Caki2 (cell line): ENCODE data around the gene RHOT2. TPM values are rescaled to one million over a fixed set of nuclear protein-coding genes. Genes with fewer than 3 reads are reported as not detected.

ENCODE experiments used
- DNase-seq: peaks from one replicate; pipeline ENCODE4 v3.0.0-alpha.2; 2015; ENCODE audit warnings: low read depth
- in situ Hi-C: cut with HindIII; loops from 2 replicates; pipeline ENCODE4 v1.10.0; 2016; ENCODE audit warnings: low sequenced_read_pairs, low pct_unique_long_range_greater_than_20kb, mixed read lengths
- total RNA-seq: library from RNA; depleted of rRNA; stranded (reverse); fragments of >200 nt; shearing (Covaris generic); gene quantifications from 2 replicates; pipeline ENCODE4 v1.2.3, GENCODE V29; 2014; ENCODE audit warnings: low replicate concordance

RHOT2 gene
- total RNA-seq, 1 experiment from 2014 or later, result 99.0 TPM

DNA sequence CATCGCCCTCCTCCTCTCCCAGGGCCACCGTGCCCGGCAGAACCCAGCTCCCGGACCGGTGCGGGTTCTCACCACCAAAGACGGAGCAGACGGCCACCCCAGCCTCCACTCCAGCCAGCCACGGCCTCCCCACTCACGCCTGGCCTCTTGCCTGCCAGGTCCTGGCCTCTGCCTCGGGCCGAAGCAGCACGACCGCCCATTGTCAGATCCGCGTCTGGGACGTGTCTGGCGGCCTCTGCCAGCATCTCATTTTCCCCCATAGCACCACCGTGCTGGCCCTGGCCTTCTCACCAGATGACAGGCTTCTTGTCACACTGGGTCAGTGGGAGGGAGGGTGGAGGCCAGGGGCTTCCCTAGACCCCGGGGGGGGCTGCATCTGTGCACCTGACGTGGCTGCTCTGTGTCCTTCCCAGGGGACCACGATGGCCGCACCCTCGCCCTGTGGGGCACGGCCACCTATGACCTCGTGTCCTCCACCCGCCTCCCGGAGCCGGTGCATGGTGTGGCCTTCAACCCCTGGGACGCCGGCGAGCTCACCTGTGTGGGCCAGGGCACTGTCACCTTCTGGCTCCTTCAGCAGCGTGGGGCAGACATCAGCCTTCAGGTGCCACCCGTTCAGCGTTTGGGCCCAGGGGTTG is 6.6 kb upstream of the RHOT2 start:
- DNase-seq, result no peak
- in situ Hi-C loops, result no loop called here

DNA sequence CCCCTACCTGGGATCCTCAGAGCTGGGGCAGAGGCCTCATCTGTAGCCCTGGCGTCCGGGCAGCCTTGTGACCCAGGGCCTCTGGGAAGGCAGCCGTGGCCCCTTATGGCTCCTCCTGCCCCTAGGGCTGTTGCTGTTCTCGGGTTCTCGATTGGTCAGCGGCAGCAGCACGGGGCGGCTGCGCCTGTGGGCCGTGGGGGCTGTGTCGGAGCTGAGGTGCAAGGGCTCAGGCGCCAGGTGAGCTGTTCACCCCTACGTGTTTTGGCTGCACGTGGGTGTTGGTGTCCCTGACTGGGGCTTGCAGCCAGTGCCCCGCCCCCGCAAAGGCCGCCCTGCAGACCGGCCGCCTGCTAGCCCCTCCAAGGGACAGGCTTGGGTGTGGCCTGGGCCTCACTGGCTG is 5.8 kb upstream of the RHOT2 start:
- DNase-seq, result no peak
- in situ Hi-C loops, result no loop called here

DNA sequence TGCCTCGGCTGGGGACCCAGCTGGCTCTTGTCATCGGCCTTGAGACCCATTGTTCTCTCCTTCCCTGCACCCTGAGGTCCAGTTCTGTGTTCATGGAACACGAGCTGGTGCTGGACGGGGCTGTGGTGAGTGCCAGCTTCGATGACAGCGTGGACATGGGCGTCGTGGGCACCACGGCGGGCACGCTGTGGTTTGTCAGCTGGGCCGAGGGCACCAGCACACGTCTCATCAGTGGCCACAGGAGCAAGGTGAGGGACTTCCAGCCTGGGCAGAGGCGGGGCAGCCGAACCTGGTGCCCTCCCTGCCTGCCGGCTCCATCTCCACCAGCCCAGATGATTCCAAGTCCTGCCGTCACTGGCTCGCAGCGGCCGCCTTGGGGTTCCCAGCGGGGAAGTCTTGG is 5.3 kb upstream of the RHOT2 start:
- in situ Hi-C loops, result no loop called here
- DNase-seq, result no peak

DNA sequence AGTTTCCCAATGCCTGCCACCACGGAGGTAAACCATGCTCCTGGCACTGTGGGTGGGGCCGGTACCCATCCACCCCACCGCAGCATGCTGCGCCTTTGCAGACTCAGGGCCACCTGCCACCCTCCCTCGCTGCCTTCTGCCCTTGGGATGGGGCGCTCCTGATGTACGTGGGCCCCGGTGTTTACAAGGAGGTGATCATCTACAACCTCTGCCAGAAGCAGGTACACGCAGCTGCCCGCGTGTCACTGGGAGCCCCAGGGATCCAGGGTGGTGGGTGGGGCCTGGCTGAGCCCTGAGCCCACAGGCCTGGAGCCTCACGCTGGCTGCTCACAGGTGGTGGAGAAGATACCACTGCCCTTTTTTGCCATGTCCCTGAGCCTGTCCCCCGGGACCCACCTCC is 1.4 kb upstream of the RHOT2 start:
- in situ Hi-C loops, result no loop called here

DNA sequence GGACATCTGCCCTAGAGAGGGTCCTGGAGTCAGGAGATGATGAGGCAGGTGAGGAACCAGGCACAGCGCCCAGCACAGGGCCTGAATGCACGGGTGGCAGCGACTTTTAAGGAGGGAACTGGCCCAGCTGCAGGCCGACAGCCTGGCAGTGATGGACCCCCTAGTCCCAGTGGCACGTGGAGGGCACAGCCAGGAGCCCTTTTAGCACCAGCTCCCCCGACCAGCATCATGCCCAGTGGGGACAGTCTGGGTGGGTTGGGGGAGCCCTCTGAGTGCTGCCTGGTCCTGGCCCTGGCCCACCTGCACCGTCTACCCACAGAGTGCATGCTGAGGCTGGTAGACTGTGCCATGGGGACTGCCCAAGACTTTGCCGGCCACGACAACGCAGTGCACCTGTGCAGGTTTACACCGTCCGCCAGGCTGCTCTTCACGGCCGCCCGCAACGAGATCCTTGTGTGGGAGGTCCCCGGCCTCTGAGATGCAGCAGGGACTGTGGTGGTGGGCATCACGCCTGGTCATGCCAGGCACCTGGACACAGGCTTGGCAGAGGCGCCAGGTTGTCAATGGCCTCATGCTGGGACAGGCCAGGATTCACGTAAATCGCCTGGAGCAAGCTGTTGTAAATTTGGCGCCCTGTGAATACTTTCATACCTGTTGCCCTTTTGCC is 686 bp upstream of the RHOT2 start:
- in situ Hi-C loops, result no loop called here
- DNase-seq, result no peak

More for the DNA sequence above, 1.4 kb upstream of the RHOT2 start:
- DNase-seq, result no peak

DNA sequence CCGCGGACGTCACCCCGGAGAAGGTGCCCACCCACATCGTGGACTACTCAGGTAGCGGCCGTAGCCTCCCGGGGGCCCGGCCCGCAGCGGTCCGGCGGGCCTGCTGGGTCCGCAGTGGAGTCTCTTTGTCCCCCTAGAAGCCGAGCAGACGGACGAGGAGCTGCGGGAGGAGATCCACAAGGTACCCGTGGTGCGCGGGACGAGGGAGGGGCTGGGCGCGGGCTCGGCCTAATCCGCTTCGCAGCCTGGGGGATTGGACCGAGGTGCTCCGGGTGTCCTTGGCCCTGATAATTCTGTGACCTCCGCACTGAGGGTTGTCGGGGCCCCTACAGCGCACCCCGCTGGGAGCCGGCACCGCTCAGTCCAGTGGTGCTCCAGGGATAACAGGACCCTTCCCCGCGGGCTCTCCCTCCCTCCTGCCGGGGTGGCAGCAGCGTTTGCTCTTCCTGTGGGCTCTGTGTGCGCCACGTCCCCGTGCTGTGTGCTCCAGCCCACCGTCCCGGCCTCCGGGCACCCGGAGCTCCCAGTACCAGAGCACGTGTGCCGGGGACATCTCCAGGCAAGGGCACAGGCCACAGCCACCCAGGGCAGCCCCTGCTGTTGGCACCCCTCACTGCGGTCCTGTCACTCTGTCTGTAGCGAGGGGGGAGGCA is 713 bp downstream of the RHOT2 start:
- no peak for DNase-seq
- in situ Hi-C loops, result no loop called here

DNA sequence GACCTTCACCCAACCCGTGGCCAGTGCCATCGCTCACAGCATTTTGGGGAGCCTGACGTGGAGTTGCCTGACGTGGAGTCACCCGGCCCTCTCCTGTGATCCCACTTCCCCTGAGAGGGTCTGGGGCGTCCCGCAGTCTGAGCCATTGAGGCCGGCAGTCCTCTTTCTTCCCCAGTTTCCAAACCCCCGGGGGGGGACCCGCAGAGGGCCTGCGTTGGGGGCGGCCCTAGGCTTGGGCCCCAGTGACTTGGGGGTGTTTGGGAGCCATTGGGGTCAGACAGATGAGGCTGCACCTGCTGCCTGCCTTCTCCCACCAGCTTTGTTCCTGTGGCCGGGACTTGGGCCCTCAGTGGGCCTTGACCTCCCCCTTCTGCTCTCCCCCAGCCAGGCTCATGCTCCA is 1.7 kb downstream of the RHOT2 start:
- DNase-seq, result no peak
- in situ Hi-C loops, result no loop called here

DNA sequence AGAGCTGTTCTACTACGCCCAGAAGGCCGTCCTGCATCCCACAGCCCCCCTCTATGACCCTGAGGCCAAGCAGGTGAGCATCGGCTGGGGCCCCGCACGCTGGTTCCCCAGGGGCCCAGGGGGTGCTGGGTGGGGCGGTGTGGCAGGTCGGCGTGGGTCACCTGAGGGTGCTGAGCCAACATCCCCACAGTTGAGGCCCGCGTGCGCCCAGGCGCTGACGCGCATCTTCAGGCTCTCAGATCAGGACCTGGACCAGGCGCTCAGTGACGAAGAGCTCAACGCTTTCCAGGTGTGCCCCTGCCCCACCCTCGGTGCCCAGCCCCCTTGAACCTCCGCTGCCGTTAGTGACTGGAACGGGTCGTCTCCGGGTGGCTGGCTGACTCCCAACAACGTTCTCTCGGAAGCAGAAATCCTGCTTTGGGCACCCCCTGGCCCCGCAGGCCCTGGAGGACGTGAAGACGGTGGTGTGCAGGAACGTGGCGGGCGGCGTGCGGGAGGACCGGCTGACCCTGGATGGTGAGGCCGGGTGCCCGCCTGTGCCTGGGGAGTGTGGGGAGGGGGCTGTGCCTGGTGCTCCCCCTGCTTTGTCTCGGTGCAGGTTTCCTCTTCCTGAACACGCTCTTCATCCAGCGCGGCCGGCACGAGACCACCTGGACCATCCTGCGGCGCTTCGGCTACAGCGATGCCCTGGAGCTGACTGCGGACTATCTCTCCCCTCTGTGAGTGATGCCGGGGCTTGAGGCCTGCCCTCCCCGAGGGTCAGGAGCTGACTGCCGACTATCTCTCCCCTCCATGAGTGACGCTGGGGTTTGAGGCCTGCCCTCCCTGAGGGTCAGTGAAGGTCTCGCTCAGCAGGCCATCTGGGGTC is 2.8 kb downstream of the RHOT2 start:
- in situ Hi-C loops, result no loop called here

DNA sequence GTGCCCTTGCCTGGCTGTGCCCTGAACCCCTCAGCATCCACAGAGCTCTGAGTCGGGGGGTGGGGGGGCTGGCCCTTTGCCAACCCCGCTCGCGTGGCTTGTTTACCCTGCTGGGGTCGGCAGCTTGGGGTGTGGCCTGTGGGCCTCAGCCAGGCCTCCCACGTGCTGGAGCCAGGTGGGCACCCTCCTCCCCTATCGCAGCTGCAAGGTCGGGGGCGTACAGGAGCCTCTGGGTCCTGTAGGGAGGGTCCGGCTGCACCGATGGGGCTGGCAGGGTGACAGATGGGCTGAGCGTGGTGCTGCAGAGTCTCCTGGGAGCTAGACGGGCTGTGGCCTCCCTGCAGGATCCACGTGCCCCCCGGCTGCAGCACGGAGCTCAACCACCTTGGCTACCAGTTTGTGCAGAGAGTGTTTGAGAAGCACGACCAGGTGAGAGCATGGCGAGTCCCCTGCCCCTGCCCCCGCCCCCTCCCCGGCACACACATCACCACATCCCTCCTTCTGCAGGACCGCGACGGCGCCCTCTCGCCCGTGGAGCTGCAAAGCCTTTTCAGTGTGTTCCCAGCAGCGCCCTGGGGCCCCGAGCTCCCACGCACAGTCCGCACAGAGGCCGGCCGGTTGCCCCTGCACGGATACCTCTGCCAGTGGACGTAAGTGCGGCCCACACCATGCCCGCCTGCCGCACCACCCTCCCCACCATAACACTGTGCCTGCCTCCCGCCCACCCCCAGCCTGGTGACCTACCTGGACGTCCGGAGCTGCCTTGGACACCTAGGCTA is 3.6 kb downstream of the RHOT2 start:
- in situ Hi-C loops, result no loop called here
- no peak for DNase-seq

More for the DNA sequence above, 2.8 kb downstream of the RHOT2 start:
- DNase-seq, result no peak

DNA sequence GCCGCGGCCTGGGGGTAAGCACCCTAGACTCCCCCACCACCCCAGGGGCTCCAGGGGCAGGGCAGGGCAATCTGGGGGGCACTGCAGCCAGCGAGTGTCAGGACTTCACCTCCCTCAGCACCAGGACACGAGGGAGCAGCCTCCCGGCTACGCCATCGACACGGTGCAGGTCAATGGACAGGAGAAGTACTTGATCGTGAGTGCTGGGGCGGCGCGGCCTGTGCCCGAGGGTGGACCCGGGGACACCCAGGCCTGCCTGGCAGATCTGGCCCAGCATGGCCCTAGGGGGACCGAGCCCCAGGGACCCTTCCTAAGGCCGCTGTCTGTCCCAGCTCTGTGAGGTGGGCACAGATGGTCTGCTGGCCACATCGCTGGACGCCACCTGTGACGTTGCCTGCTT is 4.4 kb downstream of the RHOT2 start:
- in situ Hi-C loops, result no loop called here
- no peak for DNase-seq

DNA sequence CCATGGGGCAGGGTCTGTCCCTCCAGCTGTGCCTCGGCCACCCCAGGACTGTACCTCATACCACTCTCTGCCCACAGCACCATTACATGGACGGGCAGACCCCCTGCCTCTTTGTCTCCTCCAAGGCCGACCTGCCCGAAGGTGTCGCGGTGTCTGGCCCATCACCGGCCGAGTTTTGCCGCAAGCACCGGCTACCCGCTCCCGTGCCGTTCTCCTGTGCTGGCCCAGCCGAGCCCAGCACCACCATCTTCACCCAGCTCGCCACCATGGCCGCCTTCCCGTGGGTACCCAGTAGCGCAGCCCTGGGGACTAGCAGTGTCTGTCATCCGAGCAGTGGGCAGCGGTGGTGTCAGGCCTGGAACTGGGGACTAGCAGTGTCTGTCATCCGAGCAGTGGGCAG is 4.9 kb downstream of the RHOT2 start:
- in situ Hi-C loops, result no loop called here
- DNase-seq, result no peak

DNA sequence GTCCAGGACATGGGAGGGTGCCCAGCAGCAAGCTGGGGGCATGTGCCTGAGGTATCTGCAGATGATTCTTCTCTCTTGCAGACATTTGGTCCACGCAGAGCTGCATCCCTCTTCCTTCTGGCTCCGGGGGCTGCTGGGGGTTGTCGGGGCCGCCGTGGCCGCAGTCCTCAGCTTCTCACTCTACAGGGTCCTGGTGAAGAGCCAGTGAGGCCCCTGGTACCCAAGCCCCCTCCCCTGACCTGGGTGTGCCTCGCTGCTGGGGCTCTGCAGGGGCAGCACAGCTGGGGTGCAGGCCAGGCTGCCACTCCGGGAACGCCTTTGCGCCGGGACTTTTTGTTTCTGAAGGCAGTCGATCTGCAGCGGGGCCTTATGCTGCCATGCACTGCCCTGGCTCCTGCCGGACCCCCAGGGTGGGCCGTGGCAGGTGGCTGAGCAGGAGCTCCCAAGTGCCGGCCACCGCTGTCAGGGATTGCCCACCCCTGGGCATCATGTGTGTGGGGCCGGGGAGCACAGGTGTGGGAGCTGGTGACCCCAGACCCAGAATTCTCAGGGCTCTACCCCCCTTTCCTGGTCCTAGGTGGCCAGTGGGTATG is 5.6 kb downstream of the RHOT2 start:
- no peak for DNase-seq
- in situ Hi-C loops, result no loop called here

DNA sequence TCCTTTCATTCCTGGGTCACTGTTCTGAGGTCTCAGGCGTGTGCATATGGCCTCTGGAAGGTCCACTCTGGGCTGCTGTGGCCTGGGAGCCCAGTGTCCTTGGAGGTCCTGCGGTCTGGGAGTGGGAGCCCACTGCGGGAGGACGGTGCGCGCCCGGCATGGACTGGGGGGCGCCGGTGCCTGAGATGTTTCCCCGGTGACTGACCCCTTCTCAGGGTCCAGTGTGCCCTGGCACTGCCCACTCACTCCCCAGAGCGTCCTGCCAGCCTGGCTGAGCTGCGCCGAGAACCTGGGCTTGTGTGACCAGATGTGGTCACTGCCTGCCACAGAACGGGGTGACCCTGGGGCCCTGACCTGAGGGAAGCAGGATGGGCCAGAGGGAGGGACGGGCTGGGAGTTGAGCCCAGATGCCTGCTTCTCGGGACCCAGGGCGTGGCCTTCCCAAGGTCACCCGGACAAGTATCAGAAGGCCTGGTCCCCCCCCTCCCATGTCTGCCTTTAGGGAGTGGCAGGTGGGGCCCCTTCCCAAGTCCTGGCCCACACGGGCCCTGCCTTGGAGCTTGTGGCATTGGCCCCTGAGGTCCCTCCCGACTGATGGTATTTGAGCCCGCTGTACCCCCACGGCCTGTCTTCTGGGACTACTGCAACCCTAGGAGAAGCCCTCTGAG is 6.4 kb downstream of the RHOT2 start:
- DNase-seq, result no peak
- in situ Hi-C loops, result no loop called here

DNA sequence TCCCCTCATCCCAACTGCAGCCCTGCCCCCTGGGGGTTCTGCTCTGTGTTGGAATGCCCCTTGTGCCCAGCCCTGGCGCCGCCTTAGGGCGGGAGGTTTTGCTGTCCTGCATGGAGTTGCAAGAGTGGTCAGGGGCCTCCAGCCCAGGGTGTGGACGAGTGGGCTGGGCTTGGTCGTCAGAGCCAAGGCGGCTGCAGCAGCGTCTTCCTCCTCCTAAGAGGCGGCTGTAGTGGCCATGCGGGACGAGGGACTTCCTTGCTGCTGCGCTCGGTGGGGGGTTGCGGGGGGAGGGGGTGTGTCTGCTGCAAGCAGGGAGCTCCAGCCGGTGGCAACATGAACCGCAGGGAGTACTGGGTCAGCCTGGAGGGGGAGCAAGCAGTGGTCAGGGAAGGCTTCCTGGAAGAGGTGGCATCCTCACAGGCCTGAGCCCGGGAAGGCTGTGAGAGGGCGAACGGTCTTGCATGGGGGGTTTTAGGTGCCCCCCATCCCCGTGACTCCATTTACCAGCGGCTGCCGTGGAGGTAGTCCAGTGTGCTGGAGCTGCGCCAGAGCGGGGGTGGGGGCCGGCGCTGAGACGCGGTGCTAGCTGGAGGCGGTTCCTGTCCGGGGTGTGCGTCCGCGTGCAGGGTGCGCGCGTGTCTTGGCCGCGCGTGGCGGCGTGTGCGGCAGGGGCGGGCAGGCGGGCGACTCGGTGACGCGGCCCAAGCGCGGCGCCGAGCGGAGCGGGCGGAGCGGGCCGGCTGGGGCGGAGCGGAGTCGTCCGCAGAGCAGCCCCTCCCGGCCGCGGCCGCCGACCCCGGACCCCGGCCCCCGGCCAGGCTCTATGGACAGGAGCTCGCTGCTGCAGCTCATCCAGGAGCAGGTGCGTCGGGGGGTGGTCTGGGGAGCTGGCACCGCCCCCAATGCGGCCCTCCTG is 7.3 kb downstream of the RHOT2 start, which contains the start of gene RHBDL1:
Gene RHBDL1 (plus strand): TSS at position 704 of the 916 bp plus-strand sequence. CDS start 120 bp downstream, at position 824.
- no peak for DNase-seq
- in situ Hi-C loops, result no loop called here

DNA sequence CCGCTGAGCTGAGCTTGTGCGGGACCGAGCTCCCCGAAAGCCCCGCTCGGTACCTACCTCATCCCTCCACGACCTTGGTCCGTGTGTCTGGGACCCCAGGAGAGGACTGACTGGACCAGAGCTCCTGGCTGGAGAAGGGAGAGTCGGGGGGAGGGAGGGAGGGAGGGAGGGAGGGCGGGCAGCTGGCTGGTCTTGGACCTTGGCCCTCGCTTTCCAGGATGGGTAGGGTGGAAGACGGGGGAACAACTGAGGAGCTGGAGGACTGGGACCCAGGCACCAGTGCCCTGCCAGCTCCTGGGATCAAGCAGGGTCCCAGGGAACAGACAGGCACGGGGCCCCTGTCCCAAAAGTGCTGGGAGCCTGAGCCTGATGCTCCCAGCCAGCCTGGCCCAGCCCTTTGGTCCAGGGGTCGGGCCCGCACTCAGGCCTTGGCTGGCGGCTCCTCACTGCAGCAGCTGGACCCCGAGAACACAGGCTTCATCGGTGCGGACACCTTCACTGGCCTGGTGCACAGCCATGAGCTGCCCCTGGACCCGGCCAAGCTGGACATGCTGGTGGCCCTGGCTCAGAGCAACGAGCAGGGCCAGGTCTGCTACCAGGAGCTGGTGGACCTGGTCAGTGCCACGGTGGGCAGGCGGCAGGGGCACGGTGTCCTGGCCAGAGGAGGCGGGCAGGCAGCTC is 8.1 kb downstream of the RHOT2 start:
- no peak for DNase-seq
- in situ Hi-C loops, result no loop called here

DNA sequence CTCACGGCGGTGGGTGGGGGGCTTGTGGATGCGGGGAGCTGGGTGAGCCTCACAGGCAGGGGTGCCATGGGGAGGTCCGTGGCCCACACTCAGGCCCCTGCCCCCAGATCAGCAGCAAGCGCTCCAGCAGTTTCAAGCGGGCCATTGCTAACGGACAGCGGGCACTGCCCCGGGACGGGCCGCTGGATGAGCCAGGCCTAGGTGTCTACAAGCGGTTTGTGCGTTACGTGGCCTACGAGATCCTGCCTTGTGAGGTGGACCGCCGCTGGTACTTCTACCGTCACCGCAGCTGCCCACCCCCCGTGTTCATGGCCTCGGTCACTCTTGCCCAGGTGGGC is 8.6 kb downstream of the RHOT2 start:
- no peak for DNase-seq
- in situ Hi-C loops, result no loop called here
